Stimulated activated CD4-positive, alpha-beta T cell treated with anti-CD3 and anti-CD28 coated beads, Interleukin-2, amount 100 ng/mL, for 48 hours (primary cell): Measurements from ENCODE around the gene NKTR.
"Not testable (repeated sequence)": the region's sequence is repeated elsewhere in the genome, so short reads cannot be mapped to it uniquely, and the experiment has no call there.

Experiments
- DNase-seq, 2 donors: peaks; one replicate each; pipeline ENCODE4 v3.0.0-alpha.2; 2020

Gene NKTR

GRCh38 chr3:42600111-42600957 lies at the start of gene NKTR:
Gene NKTR, plus strand, starts transcription at chr3:42600686. Its CDS starts 321 bp downstream, at chr3:42601007.
- peak; percentile 99 to 100 for DNase-seq

- no peak for DNase-seq
Observed at GRCh38 chr3:42552830-42553229, 47.7 kb upstream of the NKTR start.

GRCh38 chr3:42556089-42556632 lies 44.3 kb upstream of the NKTR start:
- DNase-seq, result no peak

- DNase-seq, result not testable (repeated sequence)
Observed at GRCh38 chr3:42556817-42557216, 43.7 kb upstream of the NKTR start.

GRCh38 chr3:42557854-42558253 lies 42.6 kb upstream of the NKTR start:
- no peak for DNase-seq

GRCh38 chr3:42562047-42562907 lies 38.2 kb upstream of the NKTR start:
- DNase-seq, result no peak

GRCh38 chr3:42569593-42570142 lies 30.8 kb upstream of the NKTR start:
- no peak for DNase-seq

GRCh38 chr3:42572278-42572677 lies 28.2 kb upstream of the NKTR start:
- DNase-seq, result no peak

- no peak for DNase-seq
Observed at GRCh38 chr3:42575137-42575741, 25.2 kb upstream of the NKTR start.

- no peak for DNase-seq
Observed at GRCh38 chr3:42578054-42578453, 22.4 kb upstream of the NKTR start.

- DNase-seq, result not testable (repeated sequence)
Observed at GRCh38 chr3:42579346-42579745, 21.1 kb upstream of the NKTR start.

GRCh38 chr3:42581400-42581708 lies 19.1 kb upstream of the NKTR start:
- no peak for DNase-seq

- DNase-seq, result peak; percentile 92 to 94
Observed at GRCh38 chr3:42581709-42582473, 18.6 kb upstream of the NKTR start, which contains the start of gene SEC22C. Gene SEC22C, minus strand, starts transcription at chr3:42581967. Its CDS starts 12,921 bp downstream, at chr3:42569046.

- DNase-seq, result no peak
Observed at GRCh38 chr3:42582474-42583070, 17.9 kb upstream of the NKTR start.

- no peak for DNase-seq
Observed at GRCh38 chr3:42588625-42589024, 11.9 kb upstream of the NKTR start.

GRCh38 chr3:42589382-42590109 lies 10.9 kb upstream of the NKTR start:
- no peak for DNase-seq

GRCh38 chr3:42590989-42591756 lies 9.3 kb upstream of the NKTR start:
- peak in 1 of 2 donors; percentile 6 for DNase-seq

GRCh38 chr3:42591811-42592210 lies 8.7 kb upstream of the NKTR start:
- DNase-seq, result no peak

GRCh38 chr3:42593635-42594034 lies 6.9 kb upstream of the NKTR start:
- DNase-seq, result no peak

GRCh38 chr3:42595682-42596081 lies 4.8 kb upstream of the NKTR start:
- no peak for DNase-seq
